ENCODE measurements around the gene NR1H4. TPM values are rescaled to one million over a fixed set of nuclear protein-coding genes. Genes with fewer than 3 reads are reported as not detected.
"Not testable (repeated sequence)": the region's sequence is repeated elsewhere in the genome, so short reads cannot be mapped to it uniquely, and the experiment has no call there.

Gene NR1H4
- total and polyA plus RNA-seq, 4 donors = 0.06 to 1.3 TPM; not detected in 2

GRCh38 chr12:100554608-100555077 lies 81.0 kb downstream of the NR1H4 start:
- TF ChIP-seq CTCF (IDR thresholded peaks at IDR 0.05; ENCODE audit: control extremely low read depth, extremely low read depth) = peak; percentile 46
- no peak for ATAC-seq (ENCODE audit: insufficient read depth, low FRiP score)
- H3K4me3 ChIP-seq = no peak overlapping the region
- DNase-seq = peak; percentile 48 to 93 (median 93)
- peaks cover 0 to 6% (median 0%) of the 10 kb centered on the region in 5 donors for H3K4me1 ChIP-seq (ENCODE audit: control insufficient read depth in 5 of 5, insufficient read depth in 5 of 5, low read length in 5 of 5)
- H3K9me3 ChIP-seq (ENCODE audit: control insufficient read depth in 4 of 4, insufficient read depth in 3 of 4, low read length in 3 of 4) = no peaks in the 10 kb centered on the region
- no peaks in the 10 kb centered on the region for H3K36me3 ChIP-seq (ENCODE audit: control insufficient read depth in 4 of 4, insufficient read depth in 4 of 4, low read length in 4 of 4)
- H3K9ac ChIP-seq (ENCODE audit: insufficient read depth in 1 of 2, low read length in 2 of 2) = no peak overlapping the region
- no peaks in the 10 kb centered on the region for H3K27me3 ChIP-seq (ENCODE audit: control insufficient read depth in 3 of 3, insufficient read depth in 3 of 3, low read length in 2 of 3)
- H3K27ac ChIP-seq (ENCODE audit: low read depth in 1 of 2, low read length in 1 of 2) = no peak overlapping the region
- 0% methylated on average over 1 of the region's 1 CpG for WGBS, 2 donors

- Histone ChIP-seq H3K4me1 (ENCODE audit: control insufficient read depth in 5 of 5, insufficient read depth in 5 of 5, low read length in 5 of 5) (peaks cover 0 to 6% (median 0%) of the 10 kb centered on the region in 5 donors), H3K9ac (ENCODE audit: insufficient read depth in 1 of 2, low read length in 2 of 2) (no peak overlapping the region)
- no peak for ATAC-seq (ENCODE audit: insufficient read depth, low FRiP score)
Observed at GRCh38 chr12:100555722-100556121, 82.1 kb downstream of the NR1H4 start.

GRCh38 chr12:100557357-100557756 lies 83.7 kb downstream of the NR1H4 start:
- no peak for TF ChIP-seq CTCF (IDR thresholded peaks at IDR 0.05; ENCODE audit: control extremely low read depth, extremely low read depth)
- WGBS, 2 donors = 95 to 96% methylated on average over 2 of the region's 2 CpGs
- Histone ChIP-seq H3K9ac (ENCODE audit: insufficient read depth in 1 of 2, low read length in 2 of 2) (no peak overlapping the region), H3K4me3 (no peak overlapping the region), H3K27me3 (ENCODE audit: control insufficient read depth in 3 of 3, insufficient read depth in 3 of 3, low read length in 2 of 3) (peaks cover 0 to 5% (median 0%) of the 10 kb centered on the region in 3 donors), H3K36me3 (ENCODE audit: control insufficient read depth in 4 of 4, insufficient read depth in 4 of 4, low read length in 4 of 4) (no peaks in the 10 kb centered on the region), H3K4me1 (ENCODE audit: control insufficient read depth in 5 of 5, insufficient read depth in 5 of 5, low read length in 5 of 5) (peaks cover 0 to 6% (median 0%) of the 10 kb centered on the region in 5 donors), H3K27ac (ENCODE audit: low read depth in 1 of 2, low read length in 1 of 2) (no peak overlapping the region), H3K9me3 (ENCODE audit: control insufficient read depth in 4 of 4, insufficient read depth in 3 of 4, low read length in 3 of 4) (no peaks in the 10 kb centered on the region)
- ATAC-seq (ENCODE audit: insufficient read depth, low FRiP score) (no peak), DNase-seq (no peak)

More at GRCh38 chr12:100555722-100556121, 82.1 kb downstream of the NR1H4 start:
- DNase-seq = peak in 2 of 3 donors; percentile 66 to 76
- Histone ChIP-seq H3K36me3 (ENCODE audit: control insufficient read depth in 4 of 4, insufficient read depth in 4 of 4, low read length in 4 of 4) (no peaks in the 10 kb centered on the region), H3K27ac (ENCODE audit: low read depth in 1 of 2, low read length in 1 of 2) (no peak overlapping the region), H3K27me3 (ENCODE audit: control insufficient read depth in 3 of 3, insufficient read depth in 3 of 3, low read length in 2 of 3) (no peaks in the 10 kb centered on the region), H3K4me3 (no peak overlapping the region), H3K9me3 (ENCODE audit: control insufficient read depth in 4 of 4, insufficient read depth in 3 of 4, low read length in 3 of 4) (no peaks in the 10 kb centered on the region)
- 71 to 72% methylated on average over 2 of the region's 2 CpGs for WGBS, 2 donors
- TF ChIP-seq CTCF (IDR thresholded peaks at IDR 0.05; ENCODE audit: control extremely low read depth, extremely low read depth) = no peak

DNA sequence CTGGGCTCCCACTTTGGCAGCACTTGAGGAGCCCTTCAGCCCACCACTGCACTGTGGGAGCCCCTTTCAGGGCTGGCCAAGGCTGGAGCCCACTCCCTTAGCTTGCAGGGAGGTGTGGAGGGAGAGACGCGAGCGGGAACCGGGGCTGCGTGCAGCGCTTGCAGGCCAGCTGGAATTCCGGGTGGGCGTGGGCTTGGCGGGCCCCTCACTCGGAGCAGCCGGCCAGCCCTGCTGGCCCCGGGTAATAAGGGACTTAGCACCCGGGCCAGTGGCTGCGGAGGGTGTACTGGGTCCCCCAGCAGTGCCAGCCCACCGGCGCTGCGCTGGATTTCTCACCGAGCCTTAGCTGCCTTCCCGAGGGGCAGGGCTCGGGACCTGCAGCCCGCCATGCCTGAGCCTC lies 85.6 kb downstream of the NR1H4 start:
- DNase-seq; H3K36me3 ChIP-seq (ENCODE audit: control insufficient read depth in 4 of 4, insufficient read depth in 4 of 4, low read length in 4 of 4); ATAC-seq (ENCODE audit: insufficient read depth, low FRiP score); H3K27ac ChIP-seq (ENCODE audit: low read depth in 1 of 2, low read length in 1 of 2); H3K4me1 ChIP-seq (ENCODE audit: control insufficient read depth in 5 of 5, insufficient read depth in 5 of 5, low read length in 5 of 5); H3K4me3 ChIP-seq; H3K9me3 ChIP-seq (ENCODE audit: control insufficient read depth in 4 of 4, insufficient read depth in 3 of 4, low read length in 3 of 4); H3K9ac ChIP-seq (ENCODE audit: insufficient read depth in 1 of 2, low read length in 2 of 2): not testable (repeated sequence)
- H3K27me3 ChIP-seq (ENCODE audit: control insufficient read depth in 3 of 3, insufficient read depth in 3 of 3, low read length in 2 of 3) = peaks cover 0 to 16% (median 0%) of the 10 kb centered on the region in 3 donors
- 95 to 97% methylated on average over 17 to 21 of the region's 21 CpGs for WGBS, 2 donors

Measured in lung (tissue), 12 donors.